ENCODE data around the gene CAV1.
"Not testable (repeated sequence)": the region's sequence is repeated elsewhere in the genome, so short reads cannot be mapped to it uniquely, and the experiment has no call there.

CAV1 gene

GRCh38 chr7:116524609-116525297 is at the start of gene CAV1:
TSS of gene CAV1 (plus strand) at chr7:116525036. CDS start at chr7:116525063, 27 bp downstream.
- DNase-seq: peak; percentile 80 to 94

GRCh38 chr7:116477625-116478024 is 47.2 kb upstream of the CAV1 start:
- no peak for DNase-seq

GRCh38 chr7:116478834-116479233 is 46.0 kb upstream of the CAV1 start:
- no peak for DNase-seq

- DNase-seq: no peak
Observed at GRCh38 chr7:116483271-116483942, 41.4 kb upstream of the CAV1 start.

GRCh38 chr7:116484389-116484788 is 40.4 kb upstream of the CAV1 start:
- not testable (repeated sequence) for DNase-seq

- DNase-seq: no peak
Observed at GRCh38 chr7:116487907-116488521, 36.8 kb upstream of the CAV1 start.

GRCh38 chr7:116490351-116490750 is 34.5 kb upstream of the CAV1 start:
- no peak for DNase-seq

- no peak for DNase-seq
Observed at GRCh38 chr7:116491887-116492653, 32.8 kb upstream of the CAV1 start.

GRCh38 chr7:116492654-116493109 is 32.2 kb upstream of the CAV1 start:
- DNase-seq: no peak

GRCh38 chr7:116493449-116493848 is 31.4 kb upstream of the CAV1 start:
- no peak for DNase-seq

GRCh38 chr7:116494472-116494871 is 30.4 kb upstream of the CAV1 start:
- no peak for DNase-seq

GRCh38 chr7:116495736-116496135 is 29.1 kb upstream of the CAV1 start:
- DNase-seq: peak; percentile 25 to 56

GRCh38 chr7:116496653-116497052 is 28.2 kb upstream of the CAV1 start:
- DNase-seq: no peak

GRCh38 chr7:116497708-116498107 is 27.1 kb upstream of the CAV1 start:
- no peak for DNase-seq

- peak; percentile 60 to 72 for DNase-seq
Observed at GRCh38 chr7:116499168-116500077, 25.4 kb upstream of the CAV1 start, which contains the start of gene CAV2. TSS of gene CAV2 (plus strand) at chr7:116499738. CDS start at chr7:116499782, 44 bp downstream.

GRCh38 chr7:116500078-116500853 is 24.6 kb upstream of the CAV1 start:
- DNase-seq: peak in 1 of 2 experiments; percentile 51

- no peak for DNase-seq
Observed at GRCh38 chr7:116501425-116502167, 23.2 kb upstream of the CAV1 start.

GRCh38 chr7:116502201-116503096 is 22.4 kb upstream of the CAV1 start:
- no peak for DNase-seq

GRCh38 chr7:116503835-116504234 is 21.0 kb upstream of the CAV1 start:
- no peak for DNase-seq

Data from SW 1271 (cell line).